ELR (cell line): ENCODE data around the gene IFITM5.
"Not testable (repeated sequence)": the region's sequence is repeated elsewhere in the genome, so short reads cannot be mapped to it uniquely, and the experiment has no call there.

Experiments used
- DNase-seq: peaks from one replicate; pipeline ENCODE4 v3.0.0-alpha.2; 2015; ENCODE audit warnings: low read depth

Gene IFITM5

GRCh38 chr11:299081-299891, at the start of gene IFITM5:
IFITM5 (minus strand) TSS chr11:299526; CDS start chr11:299490, 36 bp downstream.
- DNase-seq: no peak

GRCh38 chr11:346529-346928, 47.2 kb upstream of the IFITM5 start:
- DNase-seq: no peak

GRCh38 chr11:344836-345578, 45.7 kb upstream of the IFITM5 start:
- no peak for DNase-seq

- no peak for DNase-seq
Measured at GRCh38 chr11:342328-342727, 43.0 kb upstream of the IFITM5 start.

DNA sequence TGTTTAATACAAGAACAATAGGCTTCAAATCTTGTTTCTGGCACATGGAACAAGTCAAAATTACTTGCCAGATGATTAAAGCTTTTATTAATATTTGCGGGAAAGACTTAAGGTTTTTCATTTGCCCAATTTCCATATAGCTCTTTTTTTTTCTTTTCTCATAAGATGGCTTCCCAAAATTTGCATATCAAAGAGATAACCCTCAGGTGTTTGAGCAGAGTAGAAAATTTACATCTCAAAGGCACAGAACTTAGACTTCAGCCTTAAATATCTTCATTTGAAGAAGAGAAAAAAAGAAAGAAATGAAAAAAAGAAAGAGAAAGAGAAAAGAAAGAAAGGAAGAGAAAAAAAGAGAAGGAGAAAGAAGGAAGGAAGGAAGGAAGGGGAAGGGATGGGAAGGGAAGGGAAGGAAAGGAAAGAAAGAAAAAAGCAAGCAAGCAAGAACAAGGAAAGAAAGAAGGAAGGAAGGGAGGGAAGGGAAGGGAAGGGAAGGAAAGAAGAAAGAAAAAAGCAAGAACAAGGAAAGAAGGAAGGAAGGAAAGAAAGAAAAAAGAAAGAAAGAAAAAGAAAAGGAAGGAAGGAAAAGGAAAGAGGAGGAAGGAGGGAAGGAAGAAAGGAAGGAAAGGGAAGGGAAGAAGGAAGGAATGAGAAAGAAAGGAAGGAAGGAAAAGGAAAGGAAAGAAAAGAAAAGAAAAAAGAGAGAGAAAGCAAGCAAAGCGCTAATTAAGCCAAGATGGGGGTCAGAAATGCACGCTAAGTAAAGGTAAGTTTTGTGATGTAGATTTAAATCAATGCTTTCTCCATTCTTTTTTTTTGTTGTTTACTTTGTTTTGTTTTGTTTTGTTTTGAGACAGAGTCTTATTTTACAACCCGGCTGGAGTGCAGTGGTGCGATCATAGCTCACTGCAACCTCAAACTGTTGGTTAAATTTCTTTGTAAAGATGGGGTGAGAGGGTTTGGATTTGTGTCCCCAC, 41.5 kb upstream of the IFITM5 start:
- no peak for DNase-seq

DNA sequence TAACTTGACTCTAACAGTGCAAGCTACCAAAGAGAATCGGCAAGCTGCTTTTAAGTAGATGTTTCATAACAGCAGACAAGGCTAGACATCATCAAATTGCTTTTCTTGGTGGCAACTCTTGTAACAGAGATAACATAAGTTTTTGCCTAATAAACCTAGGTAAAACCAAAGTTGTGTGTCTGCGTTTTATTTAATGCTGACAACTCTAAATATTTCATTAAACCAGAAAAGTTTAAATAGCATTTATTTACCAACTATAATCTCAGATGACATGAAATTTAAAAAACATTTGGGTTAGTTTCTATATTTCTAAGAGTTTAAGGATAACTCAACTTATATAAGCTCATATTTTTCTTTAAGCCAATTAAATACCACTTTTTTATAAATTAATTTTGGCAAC, 40.6 kb upstream of the IFITM5 start:
- DNase-seq: no peak

DNA sequence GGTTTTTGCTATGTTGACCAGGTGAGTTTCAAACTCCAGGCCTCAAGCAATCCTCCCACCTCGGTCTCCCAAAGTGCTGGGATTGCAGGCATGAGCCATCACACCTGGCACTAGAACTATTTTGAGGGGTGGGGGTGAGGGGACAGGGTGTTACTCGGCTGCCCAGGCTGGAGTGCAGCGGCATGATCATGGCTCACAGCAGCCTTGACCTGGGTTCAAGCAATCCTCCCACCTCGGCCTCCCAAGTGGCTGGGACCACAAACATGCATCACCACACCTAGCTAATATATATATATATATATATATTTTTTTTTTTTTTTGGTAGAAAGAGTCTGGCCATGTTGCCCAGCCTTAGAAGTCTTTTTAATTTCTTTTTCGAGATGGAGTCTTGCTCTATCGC, 38.4 kb upstream of the IFITM5 start:
- no peak for DNase-seq

DNA sequence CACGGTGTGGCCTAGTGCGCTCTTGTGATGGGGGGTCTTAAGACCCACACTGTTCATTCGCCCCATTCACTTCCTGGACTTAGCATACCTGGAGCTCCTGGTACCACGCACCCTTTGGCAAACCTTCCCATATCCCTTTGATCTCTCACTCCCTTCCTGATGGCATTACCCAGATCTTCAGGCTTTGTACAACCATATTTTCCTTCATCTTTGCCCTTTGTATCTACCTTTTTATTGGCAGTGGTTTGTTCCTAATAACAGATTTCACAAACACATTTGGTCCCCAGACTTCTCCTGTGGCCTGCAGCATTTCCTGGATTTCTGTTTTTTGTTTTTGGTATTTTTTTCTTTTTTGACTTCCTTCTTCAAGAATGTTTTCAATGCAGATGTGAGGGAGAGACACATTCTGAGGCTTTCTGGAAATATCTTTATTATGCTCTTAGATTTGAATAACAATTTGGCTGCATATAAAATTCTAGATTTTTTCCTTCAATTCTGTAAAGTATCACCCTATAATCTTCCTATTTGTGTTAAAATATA, 37.4 kb upstream of the IFITM5 start:
- DNase-seq: no peak

DNA sequence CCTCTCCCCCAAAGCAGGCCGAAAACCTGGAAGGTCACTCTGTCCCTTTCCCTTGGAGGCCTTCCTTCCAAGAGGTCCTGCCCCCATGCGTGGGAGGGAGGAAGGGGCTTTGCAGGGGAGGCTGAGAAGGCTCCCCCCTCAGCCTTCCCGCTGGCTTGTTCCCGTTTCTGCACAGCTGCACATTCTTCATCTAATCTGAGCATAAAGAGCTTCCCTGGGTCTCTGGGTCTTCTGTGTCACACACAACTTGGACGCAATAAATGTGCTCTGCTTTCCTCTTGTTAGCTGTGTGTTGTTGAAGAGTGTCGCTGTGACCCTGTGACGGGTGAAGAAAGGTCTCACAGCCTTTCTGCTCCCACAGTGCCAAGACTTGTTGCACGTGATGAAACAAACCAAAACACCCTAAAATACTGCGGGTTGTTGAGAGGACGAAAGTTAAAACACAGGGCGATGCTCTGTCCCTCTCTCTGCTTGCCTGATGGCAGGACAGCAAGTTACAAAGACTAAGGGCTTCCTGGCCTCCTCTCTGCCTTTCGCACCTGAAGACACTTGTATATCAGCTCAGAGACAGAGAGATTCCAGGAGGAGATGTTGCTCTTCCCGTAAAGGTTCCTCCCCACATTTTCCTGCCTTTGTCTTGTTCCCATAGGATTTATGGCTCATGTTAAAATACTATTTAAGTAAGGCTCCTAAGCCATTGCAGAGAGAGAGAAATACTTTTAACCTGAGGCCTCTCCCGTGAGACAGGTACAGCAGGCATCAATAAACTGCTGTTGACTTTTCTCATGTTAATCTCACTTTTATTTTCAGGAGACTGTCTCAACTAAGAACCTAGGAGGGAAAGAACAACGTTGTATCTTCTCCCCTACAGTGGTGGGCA, 36.7 kb upstream of the IFITM5 start:
- no peak for DNase-seq

DNA sequence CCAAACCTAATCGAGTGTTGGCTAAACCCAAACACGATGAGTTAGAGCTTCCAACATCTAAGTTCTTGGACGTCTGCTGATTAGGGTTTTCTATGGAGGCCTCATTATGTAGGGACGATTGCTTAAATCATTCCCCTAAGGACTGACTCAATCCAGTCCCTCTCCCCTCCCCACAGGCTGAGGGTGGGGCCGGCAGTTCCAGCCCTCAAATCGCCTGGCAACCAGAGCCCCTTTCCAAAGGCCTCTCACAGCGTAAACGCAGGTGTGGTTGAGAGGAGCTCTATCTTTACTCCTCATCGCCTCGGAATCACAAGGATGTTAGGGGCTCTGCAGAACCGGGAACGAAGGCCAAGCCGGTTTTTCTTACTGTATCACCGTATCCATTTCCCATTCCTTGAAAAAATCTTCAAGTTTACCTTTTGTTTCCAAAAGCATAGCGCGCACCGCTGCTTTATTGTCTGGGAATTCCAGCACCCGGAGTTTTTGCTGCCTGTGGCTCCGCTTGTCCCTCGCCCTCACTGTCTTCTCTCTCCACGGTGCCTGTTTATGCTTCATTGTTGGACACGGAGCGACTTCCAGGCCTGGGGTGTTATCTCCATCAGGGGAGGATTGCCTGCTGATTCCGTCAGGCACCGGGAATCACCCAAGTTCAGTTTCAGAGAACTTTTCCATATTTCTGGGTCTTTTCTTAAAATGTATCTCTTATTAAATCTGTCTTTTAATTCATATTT, 35.1 kb upstream of the IFITM5 start:
- DNase-seq: no peak

GRCh38 chr11:333616-334263, 34.4 kb upstream of the IFITM5 start:
- not testable (repeated sequence) for DNase-seq

GRCh38 chr11:332651-333480, 33.5 kb upstream of the IFITM5 start:
- no peak for DNase-seq

DNA sequence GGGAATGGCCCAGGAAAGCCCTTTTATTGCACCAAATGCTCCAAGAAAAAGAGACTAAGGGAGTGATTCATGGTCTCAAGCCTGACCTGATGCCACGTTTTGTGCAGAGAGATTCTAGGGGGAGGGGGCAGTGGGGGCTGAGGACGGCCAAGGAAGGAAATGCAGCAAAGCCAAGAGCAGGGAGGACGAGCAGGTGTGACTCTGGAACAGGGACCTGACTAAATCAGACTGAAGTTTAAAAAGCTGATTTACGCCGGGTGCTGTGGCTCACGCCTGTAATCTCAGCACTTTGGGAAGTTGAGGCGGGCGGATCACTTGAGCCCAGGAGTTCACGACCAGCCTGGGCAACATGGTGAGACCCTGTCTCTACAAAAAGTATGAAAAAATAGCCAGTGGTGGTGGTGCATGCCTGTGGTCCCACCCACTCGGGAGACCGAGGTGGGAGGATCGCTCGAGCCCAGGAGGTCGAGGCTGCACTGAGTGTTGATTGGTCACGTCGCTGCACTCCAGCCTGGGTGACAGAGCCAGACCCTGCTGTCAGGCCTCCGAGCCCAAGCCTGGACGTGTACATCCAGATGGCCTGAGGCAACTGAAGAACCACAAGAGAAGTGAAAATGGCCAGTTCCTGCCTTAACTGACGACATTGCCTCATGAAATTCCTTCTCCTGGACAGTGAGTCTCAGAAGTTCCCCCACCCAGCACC, 32.2 kb upstream of the IFITM5 start:
- DNase-seq: no peak

DNA sequence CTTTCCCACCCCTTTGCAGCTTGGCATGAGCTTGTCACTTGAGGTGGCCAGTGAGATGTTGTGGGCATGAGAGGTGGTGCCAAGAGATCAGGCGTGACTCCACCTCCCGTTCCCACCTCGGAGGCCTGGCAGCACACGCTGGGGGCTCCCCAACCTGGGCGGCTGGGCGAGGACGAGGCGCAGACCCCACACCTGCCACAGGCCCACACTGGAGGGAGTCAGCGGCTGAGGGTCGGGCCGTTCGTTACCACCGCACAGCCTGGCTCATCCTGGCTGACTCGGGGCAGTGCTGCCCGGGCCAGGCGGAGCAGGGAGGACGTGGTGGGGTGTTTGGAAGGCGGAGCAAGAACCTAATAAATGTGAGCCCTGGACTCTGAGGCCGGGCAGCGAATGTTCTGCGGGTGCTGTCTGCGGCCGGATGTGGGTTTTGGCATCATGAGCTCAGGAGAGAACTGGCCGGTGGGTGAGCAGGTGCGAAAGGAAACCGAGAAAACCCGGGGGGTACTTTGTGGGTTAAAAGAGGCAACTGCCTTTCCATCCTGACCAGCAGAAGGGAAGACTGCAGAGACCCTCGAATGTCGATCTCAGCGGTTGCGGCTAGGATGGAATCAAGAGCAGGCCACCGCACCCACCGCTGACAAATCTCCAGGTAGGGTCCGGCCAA, 31.5 kb upstream of the IFITM5 start:
- no peak for DNase-seq

DNA sequence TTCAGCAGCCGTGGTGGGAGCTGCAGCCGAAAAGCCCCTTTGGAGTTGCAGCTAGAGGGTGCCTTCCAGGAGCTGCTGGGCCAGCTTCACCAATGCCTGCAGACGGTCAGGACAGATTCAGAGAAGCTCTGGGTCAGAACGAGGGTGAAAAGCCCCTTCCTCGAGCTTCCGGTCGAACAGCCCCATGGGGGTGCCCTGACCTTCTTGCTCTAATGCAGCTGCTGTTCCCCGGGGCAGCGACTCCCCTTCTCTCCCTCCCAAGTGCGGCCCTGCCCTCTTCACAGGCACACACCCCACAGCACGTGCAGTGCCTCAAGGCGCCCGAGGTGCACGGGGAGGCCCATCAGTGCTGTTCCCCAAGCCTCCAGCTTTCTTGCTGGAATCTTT, 31.0 kb upstream of the IFITM5 start:
- DNase-seq: no peak

GRCh38 chr11:329886-330253, 30.5 kb upstream of the IFITM5 start:
- DNase-seq: no peak

GRCh38 chr11:328516-329100, 29.3 kb upstream of the IFITM5 start:
- not testable (repeated sequence) for DNase-seq
